Measurements from ENCODE around the gene COL23A1.

DNA sequence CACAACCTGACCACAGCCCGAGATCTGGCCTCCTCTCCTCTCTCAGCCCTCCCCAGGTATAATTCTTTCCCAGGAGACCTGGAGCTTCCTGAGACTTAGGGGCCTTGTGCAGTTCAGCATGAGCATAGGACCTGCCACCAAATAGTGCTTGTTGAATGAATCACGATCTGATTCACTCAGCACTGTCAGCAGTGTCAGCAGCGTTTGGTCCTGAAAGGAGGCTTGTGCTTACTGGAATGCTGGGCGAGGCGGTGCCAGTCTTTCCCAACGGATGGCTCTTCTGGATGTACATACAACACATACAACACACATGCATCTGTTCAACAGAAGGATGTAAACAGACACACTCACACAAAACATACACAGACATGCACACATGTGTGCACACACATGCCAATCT is 173.3 kb downstream of the COL23A1 start:
- no peak for TF ChIP-seq EP300 (IDR thresholded peaks at IDR 0.05)
- TF ChIP-seq, protein P1, sequence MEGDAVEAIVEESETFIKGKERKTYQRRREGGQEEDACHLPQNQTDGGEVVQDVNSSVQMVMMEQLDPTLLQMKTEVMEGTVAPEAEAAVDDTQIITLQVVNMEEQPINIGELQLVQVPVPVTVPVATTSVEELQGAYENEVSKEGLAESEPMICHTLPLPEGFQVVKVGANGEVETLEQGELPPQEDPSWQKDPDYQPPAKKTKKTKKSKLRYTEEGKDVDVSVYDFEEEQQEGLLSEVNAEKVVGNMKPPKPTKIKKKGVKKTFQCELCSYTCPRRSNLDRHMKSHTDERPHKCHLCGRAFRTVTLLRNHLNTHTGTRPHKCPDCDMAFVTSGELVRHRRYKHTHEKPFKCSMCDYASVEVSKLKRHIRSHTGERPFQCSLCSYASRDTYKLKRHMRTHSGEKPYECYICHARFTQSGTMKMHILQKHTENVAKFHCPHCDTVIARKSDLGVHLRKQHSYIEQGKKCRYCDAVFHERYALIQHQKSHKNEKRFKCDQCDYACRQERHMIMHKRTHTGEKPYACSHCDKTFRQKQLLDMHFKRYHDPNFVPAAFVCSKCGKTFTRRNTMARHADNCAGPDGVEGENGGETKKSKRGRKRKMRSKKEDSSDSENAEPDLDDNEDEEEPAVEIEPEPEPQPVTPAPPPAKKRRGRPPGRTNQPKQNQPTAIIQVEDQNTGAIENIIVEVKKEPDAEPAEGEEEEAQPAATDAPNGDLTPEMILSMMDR (IDR thresholded peaks at IDR 0.05), result no peak
